Lung (tissue), 12 donors: Measurements from ENCODE around the gene PLEKHG2. TPM values are rescaled to one million over a fixed set of nuclear protein-coding genes. Genes with fewer than 3 reads are reported as not detected.

Experiments used
- ATAC-seq: fragments of 200-7000 bp; cut with Tn5 transposase; one replicate; pipeline ENCODE4 v1.9.1; 2020; ENCODE audit warnings: moderate number of reproducible peaks; ENCODE audit not compliant: insufficient read depth, low FRiP score
- DNase-seq, 3 donors: peaks; one replicate each; pipeline ENCODE4 v3.0.0-alpha.2; 2013 to 2017
- H3K27ac ChIP-seq, 2 donors: one replicate each; pipeline ENCODE4 v1.5.1; 2013; ENCODE audit warnings: mild to moderate bottlenecking in 2 of 2, moderate library complexity in 2 of 2, control low read depth in 1 of 2, inconsistent platforms in 1 of 2, low read depth in 1 of 2, low read length in 1 of 2
- H3K27me3 ChIP-seq, 3 donors: one replicate each; pipeline ENCODE4 v1.5.1; 2013; ENCODE audit warnings: low read length in 2 of 3; ENCODE audit not compliant: control insufficient read depth in 3 of 3, insufficient read depth in 3 of 3
- H3K36me3 ChIP-seq, 4 donors: one replicate each; pipeline ENCODE4 v1.5.1; 2013; ENCODE audit warnings: low read length in 4 of 4, mild to moderate bottlenecking in 1 of 4, moderate library complexity in 1 of 4; ENCODE audit not compliant: control insufficient read depth in 4 of 4, insufficient read depth in 4 of 4
- H3K4me1 ChIP-seq, 5 donors: one replicate each; pipeline ENCODE4 v1.5.1; 2013; ENCODE audit warnings: low read length in 5 of 5, mild to moderate bottlenecking in 2 of 5, moderate library complexity in 1 of 5; ENCODE audit not compliant: control insufficient read depth in 5 of 5, insufficient read depth in 5 of 5
- H3K4me3 ChIP-seq: one replicate; pipeline ENCODE4 v1.5.1; 2013; ENCODE audit warnings: mild to moderate bottlenecking, control low read depth, moderate library complexity
- H3K9ac ChIP-seq, 2 donors: one replicate each; pipeline ENCODE4 v1.5.1; 2013; ENCODE audit warnings: low read length in 2 of 2, control low read depth in 1 of 2; ENCODE audit not compliant: insufficient read depth in 1 of 2
- H3K9me3 ChIP-seq, 4 donors: one replicate each; pipeline ENCODE4 v1.5.1; 2013; ENCODE audit warnings: low read length in 3 of 4, mild to moderate bottlenecking in 1 of 4, moderate library complexity in 1 of 4; ENCODE audit not compliant: control insufficient read depth in 4 of 4, insufficient read depth in 3 of 4
- WGBS, 2 donors: extraction: QIAGEN DNeasy Blood & Tissue Kit; methylation state at CpG; one replicate each; pipeline ENCODE4 v1.1.7; 2013; 5-methylcytosine and 5-hydroxymethylcytosine counted together
- polyA plus RNA-seq, 2 donors: library from polyadenylated mRNA; stranded (reverse); fragments of 200-250 nt; gene quantifications; one replicate each; pipeline ENCODE4 v1.2.1, GENCODE V29; 2013
- total RNA-seq, 2 donors: library from RNA; depleted of rRNA in 1 of 2; stranded (reverse); fragments of >200 nt in 1 of 2; gene quantifications; one replicate each; pipeline ENCODE4 v1.2.1, GENCODE V29; 2014 to 2021
- TF ChIP-seq, protein P1 (sequence below): IDR thresholded peaks from 2 replicates; pipeline ENCODE4 v1.5.1; 2012; ENCODE audit warnings: mild to moderate bottlenecking; ENCODE audit errors: control extremely low read depth, extremely low read depth
- donor health status: control.
- donor health status: control.
- donor health status: Bipolar disorder and iron deficiency.
- donor health status: healthy.
- donor health status: DM: yes; HTN: yes; CAD: no.

Gene PLEKHG2
- total and polyA plus RNA-seq, 4 donors = 15.5 to 52.7 (median 27.2) TPM

DNA sequence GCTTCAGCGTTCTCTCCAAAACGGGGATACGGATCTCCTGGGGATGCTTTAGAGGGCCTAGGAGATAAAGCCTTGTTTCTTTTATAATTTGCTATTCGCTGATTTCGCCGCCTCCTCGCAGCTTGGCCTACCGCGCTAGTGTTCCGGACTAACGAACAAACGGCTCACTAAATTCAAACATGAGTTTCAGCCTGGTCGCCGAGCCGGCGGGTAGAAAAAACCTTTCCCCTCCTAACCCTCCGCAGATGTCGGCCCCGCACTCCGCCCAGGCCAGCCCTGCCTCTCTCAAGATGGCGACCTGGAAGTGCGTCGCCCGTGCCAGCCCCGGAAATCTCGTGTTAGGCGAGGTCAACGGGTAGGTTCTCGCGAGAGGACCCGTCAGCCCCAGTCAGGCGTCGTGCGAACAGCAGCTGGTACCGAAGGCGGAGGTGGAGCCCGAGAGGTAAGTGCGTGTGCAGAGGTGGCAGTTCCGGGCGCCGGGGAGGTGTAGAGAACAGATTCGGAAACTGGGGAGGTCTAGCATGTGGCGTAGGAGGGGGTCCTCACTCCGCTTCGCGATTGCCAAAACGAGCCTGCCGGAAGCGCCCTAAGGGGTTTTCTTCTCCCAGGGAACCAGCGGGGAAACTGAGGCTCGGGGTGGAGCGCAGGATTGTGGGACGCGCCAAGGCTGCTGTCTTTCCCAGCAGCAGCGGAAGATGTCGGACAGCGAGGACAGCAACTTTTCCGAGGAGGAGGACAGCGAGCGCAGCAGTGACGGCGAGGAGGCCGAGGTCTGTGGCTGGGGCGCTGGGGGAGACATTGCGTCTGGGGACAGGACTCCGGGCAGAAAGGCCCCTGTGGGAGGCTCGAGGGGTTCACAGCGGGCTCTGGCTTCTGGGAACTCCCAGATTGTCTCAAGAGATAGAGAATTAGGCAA, 33.0 kb downstream of the PLEKHG2 start, which contains the start of gene SUPT5H:
TSS of gene SUPT5H (plus strand) at position 387 of the 916 bp plus-strand sequence. CDS start at position 696, 309 bp downstream.
- H3K4me3 ChIP-seq = peak within 1 kb of the TSS; percentile 96
- TF ChIP-seq, protein P1, sequence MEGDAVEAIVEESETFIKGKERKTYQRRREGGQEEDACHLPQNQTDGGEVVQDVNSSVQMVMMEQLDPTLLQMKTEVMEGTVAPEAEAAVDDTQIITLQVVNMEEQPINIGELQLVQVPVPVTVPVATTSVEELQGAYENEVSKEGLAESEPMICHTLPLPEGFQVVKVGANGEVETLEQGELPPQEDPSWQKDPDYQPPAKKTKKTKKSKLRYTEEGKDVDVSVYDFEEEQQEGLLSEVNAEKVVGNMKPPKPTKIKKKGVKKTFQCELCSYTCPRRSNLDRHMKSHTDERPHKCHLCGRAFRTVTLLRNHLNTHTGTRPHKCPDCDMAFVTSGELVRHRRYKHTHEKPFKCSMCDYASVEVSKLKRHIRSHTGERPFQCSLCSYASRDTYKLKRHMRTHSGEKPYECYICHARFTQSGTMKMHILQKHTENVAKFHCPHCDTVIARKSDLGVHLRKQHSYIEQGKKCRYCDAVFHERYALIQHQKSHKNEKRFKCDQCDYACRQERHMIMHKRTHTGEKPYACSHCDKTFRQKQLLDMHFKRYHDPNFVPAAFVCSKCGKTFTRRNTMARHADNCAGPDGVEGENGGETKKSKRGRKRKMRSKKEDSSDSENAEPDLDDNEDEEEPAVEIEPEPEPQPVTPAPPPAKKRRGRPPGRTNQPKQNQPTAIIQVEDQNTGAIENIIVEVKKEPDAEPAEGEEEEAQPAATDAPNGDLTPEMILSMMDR = no peak
- peak within 1 kb of the TSS; percentile 88 to 90 for H3K27ac ChIP-seq
- H3K9ac ChIP-seq = peak within 1 kb of the TSS; percentile 82 to 94
- 0% methylated on average over 68 of the region's 68 CpGs for WGBS, 2 donors
- peaks cover 0 to 15% (median 10%) of the 10 kb centered on the region in 4 donors for H3K36me3 ChIP-seq
- DNase-seq (peak; percentile 96 to 99 (median 98)), ATAC-seq (peak; percentile 99)
- H3K4me1 ChIP-seq = peaks cover 0 to 12% (median 10%) of the 10 kb centered on the region in 5 donors
- H3K27me3 ChIP-seq = no peaks in the 10 kb centered on the region
- no peaks in the 10 kb centered on the region for H3K9me3 ChIP-seq

DNA sequence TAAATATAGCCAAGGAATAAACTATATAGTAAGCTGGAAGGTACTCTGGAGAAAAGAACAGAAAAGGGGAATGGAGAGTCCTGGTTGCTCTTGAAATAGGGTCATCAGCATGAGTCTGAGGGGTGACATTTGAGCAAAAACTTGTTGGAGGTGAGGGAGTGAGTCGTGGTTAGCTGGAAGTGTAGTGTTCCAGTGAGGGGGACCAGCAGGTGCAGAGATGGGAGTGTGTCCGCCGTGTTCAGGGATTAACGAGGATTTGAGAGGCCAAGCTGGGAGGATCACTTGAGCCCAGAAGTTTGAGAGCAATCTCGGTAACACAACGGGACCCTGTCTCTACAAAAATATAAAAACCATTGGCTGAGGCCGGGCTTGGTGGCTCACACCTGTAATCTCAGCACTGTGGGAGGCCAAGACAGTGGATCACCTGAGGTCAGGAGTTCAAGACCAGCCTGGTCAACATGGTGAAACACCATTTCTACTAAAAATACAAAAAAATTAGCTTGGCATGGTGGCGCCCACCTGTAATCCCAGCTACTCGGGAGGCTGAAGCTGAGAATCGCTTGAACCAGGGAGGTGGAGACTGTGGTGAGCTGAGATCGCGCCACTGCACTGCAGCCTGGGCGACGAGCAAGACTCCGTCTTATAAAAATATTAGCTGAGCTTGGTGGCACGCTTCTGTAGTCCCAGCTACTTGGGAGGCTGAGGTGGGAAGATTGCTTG, 34.1 kb downstream of the PLEKHG2 start:
- Histone ChIP-seq H3K9ac (peak overlapping the region; percentile 82 to 92), H3K4me1 (peaks cover 0 to 12% (median 10%) of the 10 kb centered on the region in 5 donors), H3K27me3 (no peaks in the 10 kb centered on the region), H3K27ac (no peak overlapping the region), H3K36me3 (peaks cover 0 to 15% (median 10%) of the 10 kb centered on the region in 4 donors), H3K9me3 (no peaks in the 10 kb centered on the region), H3K4me3 (peak overlapping the region; percentile 11)
- TF ChIP-seq, protein P1 = no peak
- 84 to 89% methylated on average over 16 of the region's 16 CpGs for WGBS, 2 donors
- DNase-seq = no peak
- ATAC-seq = no peak

DNA sequence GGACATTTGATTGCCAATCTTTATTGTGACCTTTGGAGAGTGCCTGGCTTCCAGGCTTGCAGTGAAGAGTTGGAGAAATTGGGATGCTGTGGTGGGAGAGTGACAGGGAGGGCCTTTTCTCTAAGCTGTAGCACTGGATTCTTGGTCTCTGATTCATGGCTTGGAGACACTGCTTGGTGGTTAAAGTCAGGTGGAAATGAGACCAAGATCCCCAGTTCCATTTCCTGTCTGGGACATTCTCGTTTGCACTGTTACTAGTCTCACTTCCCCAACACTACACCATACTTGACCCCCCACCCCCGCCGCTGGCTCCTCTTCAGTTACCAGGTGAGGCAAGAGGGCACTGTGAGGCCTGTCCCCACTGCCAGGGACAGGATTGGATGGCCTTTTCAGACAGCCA, 35.8 kb downstream of the PLEKHG2 start:
- Histone ChIP-seq H3K27ac (peak overlapping the region in 1 of 2 donors; percentile 17), H3K27me3 (no peaks in the 10 kb centered on the region), H3K9me3 (no peaks in the 10 kb centered on the region), H3K4me3 (no peak overlapping the region), H3K9ac (no peak overlapping the region), H3K36me3 (peaks cover 0 to 25% (median 15%) of the 10 kb centered on the region in 4 donors), H3K4me1 (peaks cover 0 to 12% (median 10%) of the 10 kb centered on the region in 5 donors)
- no peak for DNase-seq
- TF ChIP-seq, protein P1 = no peak
- no peak for ATAC-seq
- WGBS, 2 donors = 46 to 47% methylated on average over 3 of the region's 3 CpGs
